Gastroesophageal sphincter (tissue), 4 donors: ENCODE results near the gene TAF11L4. TPM values are rescaled to one million over a fixed set of nuclear protein-coding genes. Genes with fewer than 3 reads are reported as not detected.
"Not testable (repeated sequence)": the region's sequence is repeated elsewhere in the genome, so short reads cannot be mapped to it uniquely, and the experiment has no call there.

Experiments used
- ATAC-seq: fragments of 150-250 bp; one replicate; pipeline ENCODE4 v1.9.1; 2016; ENCODE audit warnings: mild to moderate bottlenecking, moderate library complexity
- H3K27ac ChIP-seq, 4 donors: fragments of 200-600 bp; sonication (generic) in 3 of 4; 1 replicate in 3 of 4; 2 replicates in 1 of 4; pipeline ENCODE4 v1.5.1; 2016 to 2019
- H3K27me3 ChIP-seq: fragments of 200-600 bp; sonication (generic); one replicate; pipeline ENCODE4 v1.5.1; 2019
- H3K36me3 ChIP-seq, 2 donors: fragments of 200-600 bp; sonication (generic); one replicate each; pipeline ENCODE4 v1.5.1; 2019; ENCODE audit warnings: control low read depth in 1 of 2
- H3K4me1 ChIP-seq, 3 donors: fragments of 200-600 bp; sonication (generic); 1 replicate in 2 of 3; 2 replicates in 1 of 3; pipeline ENCODE4 v1.5.1; 2016 to 2019; ENCODE audit warnings: control low read depth in 2 of 3
- H3K4me3 ChIP-seq, 2 donors: fragments of 200-600 bp; sonication (generic); one replicate each; pipeline ENCODE4 v1.5.1; 2019; ENCODE audit warnings: mild to moderate bottlenecking in 1 of 2, moderate library complexity in 1 of 2
- H3K9me3 ChIP-seq, 3 donors: fragments of 200-600 bp; sonication (generic); one replicate each; pipeline ENCODE4 v1.5.1; 2017 to 2019; ENCODE audit warnings: control low read depth in 2 of 3
- EP300 ChIP-seq: sonication (generic); formaldehyde crosslinking; IDR thresholded peaks from one replicate; pipeline ENCODE4 v1.6.1; 2017; ENCODE audit warnings: antibody characterized with exemption, mild to moderate bottlenecking
- POLR2A ChIP-seq, 2 donors: fragments of 450-650 bp; IDR thresholded peaks; one replicate each; pipeline ENCODE4 v1.6.1; 2017; ENCODE audit warnings: antibody characterized with exemption in 2 of 2, mild to moderate bottlenecking in 2 of 2, moderate library complexity in 1 of 2
- POLR2AphosphoS5 ChIP-seq: sonication (generic); formaldehyde crosslinking; IDR thresholded peaks from one replicate; pipeline ENCODE4 v1.6.1; 2017; ENCODE audit warnings: antibody characterized with exemption
- WGBS, 2 donors: methylation state at CpG; one replicate each; pipeline ENCODE4 v1.1.5; 2018; ENCODE audit warnings: low coverage in 1 of 2; 5-methylcytosine and 5-hydroxymethylcytosine counted together
- total RNA-seq, 4 donors: library from RNA; depleted of rRNA; stranded (reverse); fragments of >200 nt; gene quantifications; one replicate each; pipeline ENCODE4 v1.1.0, GENCODE V29; 2016
- TF ChIP-seq, protein P1 (sequence below), 4 experiments: fragments of 200-600 bp in 2 of 4; fragments of 450-650 bp in 2 of 4; sonication (generic) in 1 of 4; IDR thresholded peaks; one replicate each; pipeline ENCODE4 v1.5.1; 2017 to 2019; ENCODE audit warnings: antibody characterized with exemption in 4 of 4, mild to moderate bottlenecking in 2 of 4, moderate library complexity in 2 of 4

The TAF11L4 gene
- not detected for total RNA-seq

DNA sequence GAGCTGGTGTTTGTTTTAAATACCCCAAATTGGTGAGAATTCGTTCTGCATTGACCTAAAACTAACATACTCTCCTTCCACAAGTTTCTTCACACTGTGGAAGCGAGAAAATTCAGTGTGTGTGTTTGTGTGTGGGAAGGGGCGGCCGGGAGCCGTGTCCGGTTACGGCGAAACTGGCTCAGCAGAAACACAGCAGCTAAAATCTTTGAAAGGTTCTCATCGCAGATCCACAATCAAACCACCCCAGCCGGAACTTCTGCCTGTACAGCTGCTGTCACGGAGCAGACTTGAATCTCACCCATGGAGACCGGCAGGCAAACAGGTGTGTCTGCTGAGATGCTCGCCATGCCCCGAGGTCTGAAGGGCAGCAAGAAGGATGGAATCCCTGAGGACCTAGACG is at the start of gene TAF11L4:
TAF11L4 (plus strand) TSS at position 301 of the 400 bp plus-strand sequence.
- H3K4me3 ChIP-seq, H3K27me3 ChIP-seq, H3K4me1 ChIP-seq, H3K9me3 ChIP-seq, H3K36me3 ChIP-seq, H3K27ac ChIP-seq, ATAC-seq: not testable (repeated sequence)
- WGBS, 2 donors: no CpG with 5 or more reads among the region's 15 CpGs

DNA sequence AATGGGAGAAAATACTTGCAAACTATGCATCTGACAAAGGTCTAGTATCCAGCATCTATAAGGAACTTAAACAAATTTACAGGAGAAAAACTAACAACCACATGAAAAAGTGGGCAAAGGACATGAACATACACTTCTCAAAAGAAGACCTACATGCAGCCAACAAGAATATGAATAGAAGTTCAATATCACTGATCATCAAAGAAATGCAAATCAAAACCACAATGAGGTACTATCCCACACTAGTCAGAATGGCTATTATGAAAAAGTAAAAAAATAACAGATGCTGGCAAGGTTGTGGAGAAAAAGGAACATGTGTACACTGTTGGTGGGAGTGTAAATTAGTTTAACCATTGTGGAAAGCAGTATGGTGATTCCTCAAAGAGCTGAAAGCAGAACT is 46.5 kb upstream of the TAF11L4 start:
- H3K4me3 ChIP-seq, H3K4me1 ChIP-seq, ATAC-seq, H3K27ac ChIP-seq, H3K9me3 ChIP-seq, H3K36me3 ChIP-seq, H3K27me3 ChIP-seq: not testable (repeated sequence)

DNA sequence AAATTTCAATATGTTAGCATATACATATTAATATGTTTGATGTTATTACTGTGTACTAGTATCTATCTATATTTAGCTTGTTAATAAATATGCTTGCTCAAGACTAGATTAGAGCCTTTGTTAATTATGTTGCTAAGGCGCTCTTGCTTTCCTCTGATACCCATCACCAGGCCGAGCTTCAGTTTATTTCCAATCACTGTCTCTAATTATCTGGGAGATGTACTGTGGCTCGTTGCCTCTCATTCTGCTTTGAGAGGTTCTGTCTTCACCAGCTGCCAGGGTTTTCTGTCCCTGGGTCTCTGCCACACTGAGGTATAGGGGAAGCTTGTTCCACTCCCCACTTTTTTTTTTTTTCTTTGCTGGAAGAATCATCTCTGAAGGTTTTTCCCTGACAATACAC is 44.6 kb upstream of the TAF11L4 start:
- 65 to 70% methylated on average over 3 of the region's 3 CpGs for WGBS, 2 donors
- Histone ChIP-seq H3K36me3 (no peaks in the 10 kb centered on the region), H3K4me1 (no peaks in the 10 kb centered on the region), H3K27me3 (no peaks in the 10 kb centered on the region), H3K9me3 (no peaks in the 10 kb centered on the region), H3K27ac (no peak overlapping the region), H3K4me3 (no peak overlapping the region)
- TF ChIP-seq, protein P1, sequence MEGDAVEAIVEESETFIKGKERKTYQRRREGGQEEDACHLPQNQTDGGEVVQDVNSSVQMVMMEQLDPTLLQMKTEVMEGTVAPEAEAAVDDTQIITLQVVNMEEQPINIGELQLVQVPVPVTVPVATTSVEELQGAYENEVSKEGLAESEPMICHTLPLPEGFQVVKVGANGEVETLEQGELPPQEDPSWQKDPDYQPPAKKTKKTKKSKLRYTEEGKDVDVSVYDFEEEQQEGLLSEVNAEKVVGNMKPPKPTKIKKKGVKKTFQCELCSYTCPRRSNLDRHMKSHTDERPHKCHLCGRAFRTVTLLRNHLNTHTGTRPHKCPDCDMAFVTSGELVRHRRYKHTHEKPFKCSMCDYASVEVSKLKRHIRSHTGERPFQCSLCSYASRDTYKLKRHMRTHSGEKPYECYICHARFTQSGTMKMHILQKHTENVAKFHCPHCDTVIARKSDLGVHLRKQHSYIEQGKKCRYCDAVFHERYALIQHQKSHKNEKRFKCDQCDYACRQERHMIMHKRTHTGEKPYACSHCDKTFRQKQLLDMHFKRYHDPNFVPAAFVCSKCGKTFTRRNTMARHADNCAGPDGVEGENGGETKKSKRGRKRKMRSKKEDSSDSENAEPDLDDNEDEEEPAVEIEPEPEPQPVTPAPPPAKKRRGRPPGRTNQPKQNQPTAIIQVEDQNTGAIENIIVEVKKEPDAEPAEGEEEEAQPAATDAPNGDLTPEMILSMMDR (IDR thresholded peaks at IDR 0.05): no peak
- TF ChIP-seq EP300 (no peak), POLR2A (IDR thresholded peaks at IDR 0.05) (no peak), POLR2AphosphoS5 (no peak)
- no peak for ATAC-seq

DNA sequence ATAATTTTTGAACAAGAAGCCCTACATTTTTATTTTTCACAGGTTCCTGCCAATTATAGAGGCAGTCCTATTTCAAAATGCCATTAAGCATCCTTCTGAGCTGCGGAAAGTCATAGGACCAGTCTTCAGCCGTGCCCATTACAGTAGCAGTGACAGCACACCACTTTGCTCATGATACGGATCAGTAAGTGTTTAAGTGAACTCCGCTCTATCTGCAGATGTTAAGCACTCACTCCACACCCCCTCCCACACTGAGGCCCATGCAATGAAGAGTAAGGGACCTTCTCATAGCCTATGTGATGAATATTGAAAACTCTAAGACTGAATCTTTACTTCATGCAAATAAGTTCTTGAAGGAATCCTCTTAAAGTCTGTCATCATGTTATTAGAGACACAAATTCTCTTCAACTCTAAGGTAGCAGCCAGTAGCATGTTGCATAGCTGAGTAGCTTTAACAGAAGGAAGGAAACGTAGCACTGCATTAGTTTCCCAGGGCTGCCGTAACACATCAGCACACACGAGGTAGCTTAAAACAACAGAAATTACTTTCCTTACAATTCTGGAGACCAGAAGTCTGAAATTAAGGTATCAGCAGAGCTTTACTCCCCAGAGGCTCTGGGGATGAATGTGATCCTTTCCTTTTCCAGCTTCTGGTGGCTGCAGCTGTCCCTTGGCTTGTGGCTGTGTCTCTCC is 43.9 kb upstream of the TAF11L4 start:
- ATAC-seq: no peak
- Histone ChIP-seq H3K4me3 (no peak overlapping the region), H3K36me3 (no peaks in the 10 kb centered on the region), H3K27ac (no peak overlapping the region), H3K27me3 (no peaks in the 10 kb centered on the region), H3K9me3 (no peaks in the 10 kb centered on the region), H3K4me1 (no peaks in the 10 kb centered on the region)
- WGBS, 2 donors: 52 to 59% methylated on average over 7 of the region's 7 CpGs
- TF ChIP-seq, protein P1 (IDR thresholded peaks at IDR 0.05): no peak
- no peak for TF ChIP-seq POLR2A (IDR thresholded peaks at IDR 0.05)
- no peak for TF ChIP-seq EP300
- no peak for TF ChIP-seq POLR2AphosphoS5

DNA sequence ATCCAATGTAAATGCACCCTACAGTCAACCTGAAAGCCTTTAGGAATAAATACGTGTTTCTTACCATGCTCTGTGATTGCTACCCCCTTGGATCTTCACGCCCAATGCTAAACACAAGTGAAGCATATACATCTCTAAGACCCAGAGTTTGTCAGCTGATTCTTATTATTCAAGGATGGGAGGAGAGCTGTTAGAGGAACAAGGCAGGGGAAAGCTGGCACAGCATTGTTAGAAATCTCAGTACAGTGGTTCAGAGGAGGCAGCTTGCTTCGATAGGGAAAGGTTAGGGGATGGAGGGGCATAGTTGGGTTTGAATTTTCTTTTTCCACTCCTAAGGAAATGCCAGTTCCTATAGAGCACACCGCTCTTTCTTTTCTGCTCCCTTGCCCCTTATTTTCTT is 40.2 kb upstream of the TAF11L4 start:
- no peak for ATAC-seq
- H3K27ac ChIP-seq: no peak overlapping the region
- H3K9me3 ChIP-seq: no peaks in the 10 kb centered on the region
- WGBS, 2 donors: 60 to 73% methylated on average over 4 of the region's 4 CpGs
- H3K36me3 ChIP-seq: no peaks in the 10 kb centered on the region
- H3K4me1 ChIP-seq: no peaks in the 10 kb centered on the region
- TF ChIP-seq EP300: no peak
- TF ChIP-seq POLR2AphosphoS5: no peak
- TF ChIP-seq, protein P1 (IDR thresholded peaks at IDR 0.05): no peak
- TF ChIP-seq POLR2A (IDR thresholded peaks at IDR 0.05): no peak
- H3K4me3 ChIP-seq: no peak overlapping the region
- no peaks in the 10 kb centered on the region for H3K27me3 ChIP-seq

DNA sequence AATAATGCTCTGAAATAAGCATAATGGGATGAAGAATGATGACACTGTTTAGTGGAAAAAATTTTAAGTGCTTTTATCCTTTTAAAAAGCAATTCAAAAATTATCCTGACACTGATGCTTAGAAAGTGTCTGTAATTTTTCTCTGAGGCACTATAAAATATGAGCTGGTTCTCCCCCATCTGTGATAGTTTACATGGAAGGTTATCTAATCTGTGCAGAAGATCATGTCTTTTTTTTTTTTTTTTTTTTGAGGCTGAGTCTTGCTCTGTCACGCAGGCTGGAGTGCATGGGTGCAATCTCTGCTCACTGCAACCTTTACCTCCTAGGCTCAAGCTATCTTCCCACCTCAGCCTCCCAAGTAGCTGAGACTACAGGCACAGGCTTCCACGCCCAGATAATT is 38.8 kb upstream of the TAF11L4 start:
- no peak overlapping the region for H3K27ac ChIP-seq
- ATAC-seq: no peak
- TF ChIP-seq EP300: no peak
- TF ChIP-seq, protein P1 (IDR thresholded peaks at IDR 0.05): no peak
- TF ChIP-seq POLR2A (IDR thresholded peaks at IDR 0.05): no peak
- no peak for TF ChIP-seq POLR2AphosphoS5
- H3K9me3 ChIP-seq: no peaks in the 10 kb centered on the region
- H3K36me3 ChIP-seq: no peaks in the 10 kb centered on the region
- H3K4me3 ChIP-seq: no peak overlapping the region
- 63% methylated on average over 2 of the region's 2 CpGs; no CpG with 5 or more reads in 1 of the 2 donors for WGBS, 2 donors
- H3K27me3 ChIP-seq: no peaks in the 10 kb centered on the region
- no peaks in the 10 kb centered on the region for H3K4me1 ChIP-seq

DNA sequence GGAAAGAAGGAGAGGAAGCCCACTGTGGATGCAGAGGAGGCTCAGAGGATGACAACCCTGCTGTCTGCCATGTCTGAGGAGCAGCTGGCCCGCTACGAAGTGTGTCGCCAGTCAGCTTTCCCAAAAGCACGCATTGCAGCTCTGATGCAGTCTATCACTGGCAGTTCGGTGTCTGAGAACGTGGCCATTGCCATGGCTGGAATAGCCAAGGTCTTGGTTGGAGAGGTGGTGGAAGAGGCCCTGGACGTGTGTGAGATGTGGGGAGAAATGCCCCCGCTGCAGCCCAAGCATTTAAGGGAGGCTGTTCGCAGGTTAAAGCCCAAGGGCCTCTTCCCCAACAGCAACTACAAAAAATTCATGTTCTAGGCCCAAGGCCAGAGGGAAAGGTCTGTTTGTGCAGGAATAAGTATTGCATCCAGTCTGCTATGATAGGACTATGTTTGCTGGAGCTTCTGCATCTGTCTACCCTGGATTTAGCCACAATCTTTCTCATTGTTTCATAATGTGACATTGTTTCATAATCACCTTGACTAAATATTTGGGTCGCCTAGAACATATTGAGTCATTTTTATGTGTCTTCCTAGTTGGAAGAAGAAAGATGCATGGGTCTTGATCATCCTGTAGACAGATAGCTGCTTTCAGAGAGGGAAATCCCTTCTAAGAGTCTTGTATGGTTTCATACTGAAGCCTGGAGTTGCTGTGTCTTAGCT is 35.0 kb upstream of the TAF11L4 start:
- 66 to 90% methylated on average over 3 to 4 of the region's 10 CpGs for WGBS, 2 donors
- H3K27ac ChIP-seq, H3K9me3 ChIP-seq, H3K4me1 ChIP-seq, ATAC-seq, H3K4me3 ChIP-seq, H3K36me3 ChIP-seq, H3K27me3 ChIP-seq: not testable (repeated sequence)
